NCI-H526 treated with DMSO at 0.1 percent for 48 hours (cell line): Measurements from ENCODE around the gene OSBPL10.

Experiments
- DNase-seq: peaks from one replicate; lab custom pipeline; 2025; lab: John Stamatoyannopoulos, UW

The OSBPL10 gene

DNA sequence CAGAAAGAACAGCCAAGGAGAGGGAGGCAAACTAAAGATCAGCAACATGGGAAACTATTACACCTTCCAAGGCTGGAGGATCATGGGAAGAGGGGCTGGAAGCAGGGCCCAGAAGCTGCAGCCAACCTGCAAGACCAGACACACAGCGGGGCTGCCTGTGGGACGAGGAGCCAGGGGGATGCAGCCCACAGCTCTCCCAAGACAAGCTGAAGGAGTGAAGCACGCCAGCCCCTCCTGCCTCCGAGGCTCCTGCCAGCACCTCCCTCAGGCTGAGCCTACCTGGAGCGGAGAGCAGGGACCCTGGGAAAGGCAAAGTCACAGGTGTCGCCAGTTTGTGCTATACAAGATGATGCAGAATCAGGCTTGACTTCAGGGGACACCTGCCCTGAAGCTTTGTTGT, 133.3 kb downstream of the OSBPL10 start:
- DNase-seq, result no peak

DNA sequence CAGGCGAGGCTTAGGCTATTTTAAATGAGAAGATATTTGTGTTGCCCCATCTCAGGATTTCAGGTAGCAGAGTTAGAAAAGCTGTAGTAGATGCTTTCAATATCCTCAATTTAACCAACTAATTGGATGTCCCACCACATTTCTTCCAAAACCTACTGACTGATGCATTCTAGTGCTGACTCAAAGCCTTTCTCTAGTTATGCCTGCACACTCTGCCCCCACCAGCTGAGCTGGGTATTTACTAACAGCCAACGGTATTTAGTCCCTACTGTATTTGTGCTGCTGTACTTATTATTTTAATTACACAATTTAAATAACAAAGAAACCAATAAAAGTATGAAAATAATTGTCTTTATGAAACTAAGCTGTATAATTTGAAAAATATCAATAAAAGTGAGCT, 139.5 kb downstream of the OSBPL10 start:
- DNase-seq, result no peak

DNA sequence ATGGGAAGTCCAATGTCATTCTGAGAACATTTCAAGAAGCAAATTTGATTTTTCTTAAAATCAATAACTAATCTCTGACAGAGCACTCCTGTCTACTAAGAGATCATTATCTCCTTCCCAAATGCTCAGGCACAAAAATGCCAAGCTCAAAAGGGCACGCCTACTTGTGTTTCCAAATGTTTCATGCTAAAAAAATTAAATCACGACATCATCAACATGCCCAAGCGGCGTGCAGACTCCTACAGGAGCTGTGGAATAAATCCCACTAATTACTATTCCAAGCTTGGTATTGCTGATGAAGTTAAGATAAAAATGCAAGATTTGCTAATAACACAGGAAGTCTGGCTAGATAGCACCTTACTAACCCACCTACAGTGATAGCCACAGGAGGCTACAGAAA, 140.8 kb downstream of the OSBPL10 start:
- DNase-seq, result no peak

DNA sequence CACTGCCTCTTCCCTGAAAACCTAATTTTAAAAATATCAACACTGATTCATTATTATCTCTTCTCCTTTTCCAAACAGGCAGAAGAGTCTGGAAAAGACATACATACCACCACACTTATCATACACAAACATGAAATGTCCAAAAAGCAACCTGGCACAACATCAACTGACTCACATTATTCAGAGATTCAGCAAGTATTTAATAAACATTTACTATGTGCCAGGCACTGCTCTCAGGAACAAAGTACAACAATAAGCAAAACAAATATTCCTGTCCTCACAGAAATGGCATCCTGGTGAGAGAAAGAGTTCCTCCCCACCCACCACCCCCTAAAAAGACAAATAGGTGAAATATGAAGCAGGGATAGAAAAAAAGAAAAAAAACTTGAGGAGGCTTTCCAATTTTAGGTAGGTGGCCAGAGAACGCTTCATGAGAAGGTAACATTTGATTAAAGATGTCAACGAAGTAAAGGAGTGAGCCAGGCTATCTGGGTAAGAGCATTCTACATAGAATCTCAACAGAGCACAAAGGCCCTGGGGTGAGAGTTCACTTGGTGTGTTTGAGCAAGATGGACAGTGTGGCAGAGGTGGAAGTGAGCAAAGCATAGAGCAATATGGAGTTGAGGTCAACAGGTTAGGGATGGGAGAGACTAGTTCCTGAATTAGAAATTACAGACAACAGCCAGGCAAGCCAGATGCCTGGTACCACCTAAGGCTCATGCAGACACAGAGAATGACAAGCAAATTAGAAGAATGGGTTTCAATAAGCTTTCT, 141.7 kb downstream of the OSBPL10 start:
- DNase-seq, result no peak

DNA sequence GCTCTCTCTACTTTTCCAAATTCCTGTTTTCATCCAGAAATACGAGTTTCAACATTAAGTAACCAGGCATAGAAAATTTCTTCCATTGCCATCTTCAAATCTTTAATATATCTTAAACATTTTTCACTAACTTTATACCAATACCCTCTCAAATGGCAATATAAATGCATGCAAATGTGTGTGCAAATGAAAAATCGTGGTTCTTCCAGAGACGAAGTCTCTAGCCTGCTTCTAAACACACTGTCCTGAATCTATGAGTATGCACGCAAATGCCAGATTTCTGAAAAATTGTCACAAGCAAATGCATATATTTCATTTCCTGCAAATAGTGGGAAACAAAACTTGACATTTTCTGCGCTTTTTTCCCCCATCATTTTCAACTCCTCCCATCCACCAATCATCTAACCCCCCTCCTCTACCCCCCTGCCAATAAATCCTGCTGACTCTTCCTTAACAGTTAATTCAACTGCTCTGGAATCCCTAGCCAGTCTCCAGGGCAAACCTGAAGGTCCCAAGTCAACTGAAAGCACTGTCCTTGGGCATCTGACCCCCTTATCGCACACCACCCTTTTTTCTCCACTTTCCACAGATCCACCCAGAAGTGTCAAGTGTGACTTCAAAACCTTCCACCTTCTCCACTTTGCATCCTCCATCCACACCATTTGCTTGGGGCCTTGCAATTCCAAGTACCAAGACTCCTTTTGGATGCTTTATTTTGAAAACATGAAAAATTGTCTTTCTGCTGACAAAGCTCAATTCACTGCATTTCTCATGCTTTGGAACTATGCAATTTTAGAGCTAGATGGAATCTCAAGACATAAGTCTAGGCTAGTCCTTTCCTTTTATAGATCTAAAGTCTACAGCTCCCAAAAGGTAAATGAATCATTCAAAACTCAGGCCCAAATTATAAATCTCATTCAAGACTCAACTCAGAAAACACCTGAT, 144.7 kb downstream of the OSBPL10 start:
- peak; percentile 17 for DNase-seq

DNA sequence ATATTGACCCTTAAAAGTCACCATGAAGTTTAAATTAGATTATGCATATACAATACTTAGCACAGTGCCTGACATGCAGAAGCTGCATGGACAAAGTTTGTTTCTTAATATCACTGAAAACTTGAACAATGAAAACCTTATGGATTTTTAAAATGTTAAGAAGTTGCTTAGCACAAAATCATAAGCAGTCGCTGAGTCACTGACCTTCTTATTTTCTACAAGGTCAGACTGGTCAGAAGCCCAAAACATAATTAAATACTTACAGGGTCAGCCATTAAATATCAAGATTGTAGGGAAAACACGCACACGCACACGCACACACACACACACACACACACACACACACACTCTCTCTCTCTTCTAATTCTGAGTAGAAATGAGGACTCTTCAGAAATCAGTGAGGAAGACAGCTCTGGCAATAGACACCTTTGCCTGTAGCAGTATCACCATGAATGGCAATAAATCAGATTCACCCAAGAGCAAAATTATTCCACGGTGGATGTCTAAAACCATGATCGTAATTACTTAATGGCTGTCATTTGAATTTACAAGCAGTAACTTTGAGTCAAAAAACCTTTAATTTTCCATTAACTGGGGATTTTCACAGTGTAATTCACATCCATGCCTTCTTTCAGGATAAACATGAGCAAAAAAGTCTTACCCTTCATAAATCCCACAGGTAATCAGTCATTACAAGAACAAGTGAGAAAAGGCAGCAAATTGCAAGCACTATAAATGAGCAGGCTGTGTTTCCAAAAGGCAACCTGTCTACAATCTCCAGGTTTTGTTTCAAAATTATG, 147.5 kb downstream of the OSBPL10 start:
- no peak for DNase-seq

DNA sequence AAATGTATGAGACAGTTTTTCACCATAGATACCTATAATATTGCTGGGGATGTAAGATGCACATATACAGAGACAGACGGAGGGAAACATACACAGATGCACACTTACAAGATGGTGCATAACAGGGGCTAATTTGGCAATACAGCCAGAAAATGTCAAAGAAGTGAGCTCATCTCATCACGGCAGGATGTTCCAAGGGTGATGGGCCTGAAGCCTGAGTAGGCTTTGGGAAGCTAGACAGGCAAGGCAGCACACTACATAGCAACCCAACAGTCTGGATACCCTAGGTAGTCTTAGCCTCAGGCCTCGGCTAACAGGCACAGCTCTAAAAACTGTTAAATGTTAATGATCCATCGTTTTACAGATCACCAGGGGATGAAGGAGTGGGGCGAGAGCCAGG, 148.5 kb downstream of the OSBPL10 start:
- DNase-seq, result no peak

DNA sequence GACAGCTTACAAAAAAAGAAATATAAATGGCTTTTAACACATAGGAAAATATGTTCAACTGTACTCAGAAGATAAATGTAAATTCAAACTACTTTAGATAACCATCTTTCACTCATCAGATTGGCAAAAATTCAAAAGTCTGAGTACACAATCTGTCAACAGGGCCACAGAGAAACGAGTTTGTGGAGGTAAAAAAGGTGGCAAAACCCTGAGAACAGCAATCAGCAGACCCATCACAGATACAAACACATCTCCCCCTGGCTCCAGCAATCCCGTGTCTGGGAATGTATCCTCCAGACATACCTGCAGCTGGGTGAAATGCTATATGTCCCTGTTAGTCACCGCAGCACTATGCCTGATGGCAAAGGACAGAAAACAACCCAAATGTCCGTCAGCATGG, 149.5 kb downstream of the OSBPL10 start:
- DNase-seq, result no peak

DNA sequence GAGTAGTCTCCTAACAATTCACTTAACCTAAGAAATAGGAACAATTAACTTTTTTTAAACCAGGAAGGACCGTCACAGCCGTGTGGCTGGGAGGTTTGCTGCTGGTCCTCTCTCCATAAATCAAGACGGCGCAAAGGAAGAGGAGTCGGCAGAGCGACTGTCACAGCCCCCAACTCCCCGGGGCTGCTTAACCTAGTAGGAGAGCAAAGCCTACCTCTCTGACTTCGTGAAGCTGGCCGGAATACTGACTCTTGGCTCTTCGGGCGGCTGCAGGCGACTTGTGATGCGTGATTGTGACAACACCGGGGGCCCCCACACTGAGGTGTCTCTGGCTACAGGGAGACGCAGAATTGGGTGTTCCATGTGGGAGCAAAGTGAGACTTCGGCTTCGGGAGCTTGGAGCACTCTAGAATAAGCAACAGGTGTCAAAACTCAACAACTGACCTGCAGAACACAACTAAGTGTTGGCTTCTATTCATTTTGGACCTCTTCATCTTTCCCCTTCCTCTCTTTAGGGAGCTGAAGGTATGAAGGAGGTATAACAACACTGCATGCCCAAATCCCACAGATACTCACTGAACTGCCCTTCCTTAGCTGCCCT, 151.1 kb downstream of the OSBPL10 start:
- DNase-seq, result no peak

DNA sequence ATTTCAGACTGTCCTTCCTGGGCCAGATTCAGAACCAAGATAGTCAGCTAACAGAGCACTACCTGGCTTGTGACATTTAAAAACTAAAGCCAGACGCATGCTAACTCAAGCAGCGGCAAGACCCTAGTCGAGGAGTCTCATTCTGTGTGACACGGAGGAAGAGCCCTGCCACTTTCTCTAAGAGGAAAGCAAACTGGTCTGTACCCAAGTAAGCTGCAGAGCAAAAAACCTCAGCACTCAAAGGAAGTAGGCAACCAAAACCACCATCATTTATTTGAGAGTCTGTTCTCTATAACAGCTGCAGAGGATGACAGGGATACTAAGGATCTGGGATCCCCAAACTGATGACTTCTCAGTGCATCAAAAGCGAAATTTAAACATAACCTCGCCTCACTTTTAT, 152.1 kb downstream of the OSBPL10 start:
- no peak for DNase-seq

DNA sequence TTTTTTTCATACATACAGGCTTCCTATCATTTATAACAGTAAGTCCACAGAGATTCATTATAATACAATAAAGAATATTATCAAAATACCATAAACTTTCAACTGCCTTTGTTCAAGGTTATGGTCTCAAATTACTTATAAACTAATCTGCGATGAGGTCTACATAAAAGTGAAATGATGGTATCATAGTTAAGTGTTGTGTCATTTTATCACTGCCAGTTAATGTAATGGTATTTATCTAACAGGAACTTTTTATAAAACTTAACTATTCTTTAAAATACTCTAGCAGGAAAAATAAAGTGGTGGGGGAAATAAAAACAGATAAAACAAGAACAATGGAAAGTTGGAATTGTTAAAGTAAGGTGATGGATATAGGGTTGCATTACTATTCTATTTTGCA, 153.1 kb downstream of the OSBPL10 start:
- DNase-seq, result no peak

DNA sequence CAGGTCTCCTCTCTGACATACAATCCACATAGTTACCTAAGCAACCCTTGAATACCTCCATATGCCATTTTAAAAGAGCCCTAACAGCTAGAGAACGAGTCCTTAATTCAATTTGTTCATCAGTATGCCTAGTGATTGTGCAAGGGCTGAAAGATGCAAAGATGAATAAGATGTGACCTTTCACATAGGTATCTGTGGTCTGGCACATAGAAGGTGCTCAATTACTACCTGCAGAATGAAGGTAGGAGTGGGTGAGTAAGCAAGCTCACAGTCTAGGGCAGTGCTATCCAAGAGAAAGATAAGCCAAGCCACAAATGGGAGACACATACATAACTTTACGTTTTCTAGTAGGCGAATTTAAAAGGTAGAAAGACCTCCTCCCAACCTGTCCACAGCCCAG, 157.9 kb downstream of the OSBPL10 start:
- no peak for DNase-seq

DNA sequence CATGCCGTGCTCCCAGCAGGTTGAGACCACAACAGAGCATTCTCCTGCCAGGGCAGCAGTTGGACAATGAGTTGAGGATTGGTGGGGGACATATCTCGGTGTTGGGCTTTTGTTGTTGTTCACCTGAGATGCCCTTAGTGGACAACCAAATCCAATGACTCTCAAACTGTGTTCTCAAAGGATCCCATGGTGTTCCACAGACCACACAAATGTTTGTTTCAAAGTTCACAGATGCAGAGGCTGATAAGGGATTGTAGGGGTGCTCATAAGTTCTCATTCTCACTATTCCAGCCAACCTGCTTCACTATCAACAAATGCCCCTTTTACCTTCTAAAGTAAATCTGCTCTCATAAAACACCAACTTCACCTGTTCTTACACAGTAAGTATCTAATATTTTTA, 159.9 kb downstream of the OSBPL10 start:
- DNase-seq, result no peak

DNA sequence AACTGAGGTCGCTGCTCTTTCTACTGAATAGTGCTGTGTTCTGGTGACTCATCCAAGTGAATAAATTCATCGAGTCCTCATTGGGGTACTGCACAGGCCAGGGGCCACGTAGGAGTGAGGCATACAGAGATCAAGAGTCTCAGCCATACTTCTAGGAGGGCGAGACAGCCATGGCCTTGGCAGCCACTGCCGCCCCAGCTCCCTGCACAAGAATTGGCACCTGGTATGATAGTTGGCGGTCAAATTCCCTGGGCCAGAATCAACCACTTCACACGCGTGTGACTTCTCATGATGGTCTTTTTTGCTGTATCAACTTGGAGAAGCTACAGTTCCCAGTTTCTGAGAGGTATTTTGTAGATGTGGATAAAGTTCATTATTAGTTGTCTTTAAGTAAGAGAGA, 161.6 kb downstream of the OSBPL10 start:
- no peak for DNase-seq

DNA sequence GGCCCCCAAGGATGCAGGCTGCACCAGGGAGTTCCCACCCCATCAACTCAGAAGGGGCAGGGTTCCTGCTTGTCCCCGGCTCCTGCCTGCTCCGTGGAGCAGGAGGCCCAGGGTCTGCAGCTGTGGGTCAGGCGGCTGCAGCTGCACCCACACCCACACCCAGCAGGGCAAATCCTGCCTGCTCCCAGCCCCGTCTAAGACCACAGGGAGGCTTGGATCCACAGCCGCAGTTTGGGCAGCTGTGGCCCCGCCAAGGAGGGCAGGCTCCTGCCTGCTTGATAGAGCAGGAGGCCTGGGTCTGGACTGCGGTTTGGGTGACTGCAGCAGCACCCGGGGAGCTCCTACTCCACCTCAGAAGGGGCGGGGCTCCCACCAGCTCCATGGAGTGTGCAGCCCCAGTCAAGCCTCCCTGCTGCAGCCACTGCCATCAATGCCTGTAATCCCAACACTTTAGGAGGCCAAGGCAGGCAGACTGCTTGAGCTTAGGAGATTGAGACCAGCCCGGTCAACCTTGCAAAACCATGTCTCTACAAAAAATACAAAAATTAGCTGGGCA, 163.6 kb downstream of the OSBPL10 start:
- DNase-seq, result no peak

DNA sequence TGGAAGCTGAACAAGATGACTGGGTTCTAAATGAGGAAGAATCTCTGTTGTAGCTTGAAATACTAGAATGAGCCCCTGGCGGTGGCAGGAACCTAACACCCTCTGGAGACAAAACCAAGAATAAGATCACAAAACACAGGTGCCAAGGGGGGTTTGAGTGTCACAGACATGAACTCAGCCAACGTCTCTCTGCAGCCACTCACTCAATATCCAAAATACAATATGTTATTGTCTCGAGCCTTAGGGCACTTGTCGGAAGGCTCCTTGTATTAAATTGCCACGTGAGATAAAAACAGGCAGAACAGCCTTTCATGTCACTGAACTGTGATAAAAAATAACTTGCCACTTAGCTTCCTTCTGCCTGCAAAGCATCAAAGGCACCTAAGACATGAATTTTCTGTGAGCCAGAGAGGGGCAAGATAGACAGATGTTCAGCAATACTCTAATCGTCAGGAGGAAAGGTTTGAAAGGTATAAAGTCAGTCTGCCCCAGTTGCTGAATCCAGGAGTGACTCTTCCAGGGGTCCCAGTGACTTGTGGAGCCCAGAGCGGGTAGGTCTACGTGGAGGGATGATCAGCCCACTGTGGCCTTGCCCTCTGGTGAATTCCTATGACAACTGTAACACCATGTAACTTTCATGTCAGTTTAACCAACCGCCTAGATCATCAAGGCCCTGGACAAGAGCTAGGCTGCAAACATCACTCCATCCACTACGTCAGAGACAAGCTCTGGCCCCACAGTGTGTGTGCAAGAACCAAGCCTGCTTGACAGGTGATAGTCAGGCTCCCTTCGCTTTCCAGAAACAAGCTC, 165.2 kb downstream of the OSBPL10 start:
- DNase-seq, result no peak

DNA sequence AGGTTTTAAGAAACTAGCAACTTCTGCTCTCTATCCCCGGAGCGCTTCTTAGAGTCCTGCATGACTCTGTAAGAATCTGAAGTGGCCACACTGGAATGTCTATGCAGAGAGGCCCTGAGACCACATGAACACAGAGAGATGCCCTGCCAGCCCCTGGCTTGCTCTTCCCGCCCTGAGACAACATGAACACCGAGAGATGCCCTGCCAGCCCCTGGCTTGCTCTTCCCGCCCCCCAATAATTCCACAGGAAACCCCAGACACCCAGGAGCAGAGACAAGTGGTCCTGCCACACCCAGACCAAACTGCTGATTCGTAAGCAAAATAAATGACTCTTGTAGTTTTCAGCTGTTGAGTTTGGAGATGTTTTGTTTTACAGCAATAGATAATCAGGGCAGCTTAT, 166.1 kb downstream of the OSBPL10 start:
- DNase-seq, result no peak

DNA sequence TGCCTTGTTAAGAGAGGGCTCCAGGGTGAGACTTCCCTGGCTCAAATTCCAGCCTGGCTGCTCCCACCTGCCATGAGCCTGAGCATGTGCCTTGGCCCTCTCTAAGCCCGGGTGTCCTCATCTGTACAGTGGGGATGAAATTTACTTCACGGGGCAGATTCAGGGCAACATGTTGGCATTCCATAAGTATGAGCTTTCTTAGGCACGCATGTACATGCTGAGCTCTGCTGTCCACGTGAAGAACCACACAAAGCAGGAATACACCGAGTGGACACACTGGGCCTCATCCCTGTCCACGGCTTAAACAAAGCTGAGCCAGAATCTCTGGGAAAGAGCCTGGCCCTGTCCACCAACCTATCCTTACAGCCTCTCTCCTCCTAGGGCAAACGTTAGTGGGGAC, 167.4 kb downstream of the OSBPL10 start:
- DNase-seq, result no peak

DNA sequence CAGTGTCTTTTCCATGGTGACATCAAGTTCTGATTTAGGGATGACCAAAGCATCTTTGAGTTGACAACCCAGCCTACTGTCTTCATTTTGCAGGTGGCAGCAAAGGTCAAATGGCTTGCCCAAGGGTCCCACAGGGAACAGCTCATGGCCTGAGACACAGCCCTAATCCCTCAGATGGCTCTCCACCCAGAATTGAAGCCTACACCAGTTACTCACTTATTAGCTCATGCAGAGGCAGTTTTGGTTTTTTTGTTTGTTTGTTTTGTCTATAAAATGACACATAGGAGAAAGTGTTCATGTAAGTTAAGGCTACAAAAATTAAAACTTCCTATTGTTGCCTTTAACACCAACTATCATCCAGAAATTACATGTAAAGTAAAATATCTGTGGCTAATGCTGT, 167.9 kb downstream of the OSBPL10 start:
- no peak for DNase-seq

DNA sequence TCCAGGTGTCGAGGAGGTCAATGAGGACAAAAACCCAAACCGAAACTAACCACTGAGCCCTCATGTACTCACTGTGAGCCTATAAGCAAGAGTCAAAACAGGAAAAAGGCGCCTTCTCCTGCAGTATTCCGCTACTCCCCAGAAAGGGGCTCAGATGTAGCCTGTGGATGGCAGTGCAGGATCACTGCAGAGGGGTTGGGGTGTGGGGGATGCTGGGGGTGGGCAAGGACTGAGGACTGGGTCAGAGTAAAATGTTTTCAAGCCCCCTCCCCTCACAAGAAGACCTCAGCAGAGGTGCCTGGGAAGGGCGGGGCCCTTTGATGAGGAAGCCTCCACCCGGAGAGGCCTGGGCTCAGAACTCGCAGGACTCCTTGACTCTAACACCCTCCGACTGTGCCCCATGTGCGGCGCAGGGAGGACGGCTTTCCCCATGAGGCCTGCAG, 170.1 kb downstream of the OSBPL10 start:
- no peak for DNase-seq
